Amniotic epithelial cell (primary cell): ENCODE results near the gene HPS1.
A peak's percentile ranks its signal among the peaks of the same experiment; 100 is the strongest.

Experiments used
- DNase-seq: peaks from one replicate; pipeline ENCODE4 v3.0.0-alpha.2; 2010; ENCODE audit warnings: low read depth

HPS1 gene

GRCh38 chr10:98432330-98432729, 14.4 kb downstream of the HPS1 start:
- DNase-seq, result no peak

GRCh38 chr10:98431016-98431415, 15.7 kb downstream of the HPS1 start:
- no peak for DNase-seq

DNA sequence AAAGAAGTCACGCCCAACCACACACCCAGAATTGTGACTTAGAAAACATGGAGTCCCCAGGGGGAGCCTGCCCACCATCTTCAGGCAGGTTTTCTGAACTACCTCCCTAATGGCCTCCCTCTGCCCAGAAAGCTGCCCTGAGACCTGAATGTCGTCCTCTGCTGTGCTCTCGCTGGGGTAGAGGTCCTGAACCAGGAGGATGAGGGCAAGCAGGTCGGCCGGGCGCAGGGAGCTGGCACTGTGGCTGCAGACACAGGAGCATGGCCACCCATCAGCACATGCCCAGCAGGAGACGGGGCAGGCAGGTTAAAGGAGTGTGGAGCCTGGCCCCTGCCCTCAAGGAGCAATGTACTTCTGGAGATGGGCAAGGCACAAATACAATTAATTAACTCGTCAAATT, 16.3 kb downstream of the HPS1 start:
- no peak for DNase-seq

GRCh38 chr10:98429320-98430072, 17.2 kb downstream of the HPS1 start:
- DNase-seq, result no peak

GRCh38 chr10:98427011-98427515, 19.7 kb downstream of the HPS1 start:
- DNase-seq, result no peak

DNA sequence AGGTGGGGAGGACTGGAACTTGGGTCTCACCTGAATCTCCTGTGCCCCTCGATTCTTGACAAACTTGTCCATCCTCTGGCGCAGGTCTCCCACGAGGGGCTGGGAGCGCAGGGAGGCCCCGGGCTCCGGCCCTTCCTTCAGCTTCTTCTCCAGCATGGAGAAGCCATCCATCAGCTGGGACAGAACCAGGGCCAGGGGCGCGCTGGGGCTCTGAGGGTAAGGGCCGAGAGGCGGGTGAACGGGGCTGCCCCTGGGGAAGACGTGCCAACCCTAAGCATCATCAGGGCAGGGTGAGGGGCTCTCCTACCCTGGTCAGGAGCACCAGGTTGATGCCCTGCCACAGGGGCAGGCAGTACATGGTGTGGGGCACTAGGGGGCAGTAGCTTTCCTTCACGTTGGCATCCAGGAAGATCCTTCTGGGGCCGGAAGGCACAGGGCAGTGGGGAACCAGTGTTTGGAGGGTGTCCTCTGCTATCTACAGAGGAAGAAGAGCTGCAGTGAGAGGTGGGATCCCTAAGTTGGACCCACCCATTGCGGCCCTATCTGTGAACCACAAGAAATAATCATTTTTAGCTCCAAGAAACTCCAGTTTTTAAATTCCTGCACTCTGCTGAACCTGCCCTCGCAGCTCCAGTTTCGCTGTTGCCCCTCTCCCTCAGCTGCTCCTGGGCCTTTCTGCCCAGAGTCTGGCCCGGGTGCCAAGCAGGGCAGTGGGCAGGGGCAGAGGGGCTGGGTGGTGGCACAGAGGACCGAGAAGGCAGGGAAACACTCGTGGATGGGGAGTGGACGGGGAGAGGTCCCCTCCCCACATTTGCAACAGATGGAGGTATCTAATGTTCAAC, 21.0 kb downstream of the HPS1 start:
- DNase-seq, result peak; percentile 38

DNA sequence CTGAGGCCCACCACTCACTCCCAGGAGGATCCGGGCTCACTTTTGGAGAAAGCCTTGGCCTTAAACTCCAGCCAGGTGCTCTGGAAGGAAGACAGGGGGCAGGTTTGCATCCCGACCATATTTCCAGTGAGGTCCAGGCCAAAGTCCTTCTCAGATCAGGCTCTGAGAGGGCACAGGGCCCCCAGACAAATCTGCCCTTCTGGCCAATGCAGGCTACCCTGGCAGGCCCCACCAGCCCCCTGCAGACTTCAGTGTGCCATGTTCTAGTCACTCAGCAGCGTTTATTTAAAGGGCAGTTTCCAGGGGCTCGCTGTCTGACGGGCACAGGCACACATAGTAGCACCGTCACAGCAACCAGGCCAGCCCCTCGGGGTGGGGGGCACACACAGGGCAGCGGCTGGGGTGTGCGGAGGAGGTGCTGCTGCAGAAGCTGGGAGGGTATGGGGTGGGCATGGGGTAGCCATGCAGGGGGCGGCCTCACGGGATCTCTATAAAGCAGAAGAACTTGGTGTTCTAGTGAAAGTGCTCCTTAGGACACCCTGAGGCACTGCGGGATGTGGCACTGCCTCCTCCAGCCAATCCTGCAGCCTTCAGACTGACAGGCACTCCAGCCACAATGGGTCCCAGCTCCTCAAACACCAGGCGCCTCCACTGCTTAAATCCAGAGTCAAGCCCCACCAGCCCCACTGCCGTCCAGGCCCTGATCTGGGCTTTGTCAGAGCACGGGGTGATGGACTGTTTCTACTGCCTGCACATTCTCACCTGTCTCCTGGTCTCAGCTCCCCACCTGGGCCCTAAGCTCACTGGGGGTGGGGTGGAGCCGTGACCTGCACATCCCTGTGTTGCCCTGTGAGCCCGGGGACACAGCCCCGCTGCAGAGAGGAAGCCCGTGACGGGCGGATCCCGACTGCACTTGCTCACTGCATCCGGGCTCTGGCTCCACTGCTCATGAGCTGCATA, 22.2 kb downstream of the HPS1 start:
- no peak for DNase-seq

GRCh38 chr10:98423691-98424120, 23.0 kb downstream of the HPS1 start:
- no peak for DNase-seq

DNA sequence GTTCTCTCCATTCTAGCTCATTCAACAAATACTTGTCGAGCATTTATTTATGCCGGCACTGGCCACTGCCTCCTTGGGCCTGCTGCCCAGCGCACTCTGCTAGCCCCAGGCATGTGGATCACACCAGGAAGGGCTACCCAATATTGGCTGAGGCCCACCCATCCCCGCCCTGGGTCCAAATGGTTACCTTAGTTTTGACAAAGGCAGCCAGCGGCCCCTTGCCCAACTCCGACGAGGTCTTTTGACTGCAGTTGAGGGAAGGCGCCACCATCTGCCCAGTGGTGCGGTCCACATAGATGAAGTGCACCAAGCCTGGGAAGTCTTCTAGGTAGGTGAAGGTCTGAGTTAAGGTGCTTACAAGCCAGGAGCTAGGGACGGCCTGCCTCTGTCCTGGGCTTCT, 24.6 kb downstream of the HPS1 start:
- no peak for DNase-seq

DNA sequence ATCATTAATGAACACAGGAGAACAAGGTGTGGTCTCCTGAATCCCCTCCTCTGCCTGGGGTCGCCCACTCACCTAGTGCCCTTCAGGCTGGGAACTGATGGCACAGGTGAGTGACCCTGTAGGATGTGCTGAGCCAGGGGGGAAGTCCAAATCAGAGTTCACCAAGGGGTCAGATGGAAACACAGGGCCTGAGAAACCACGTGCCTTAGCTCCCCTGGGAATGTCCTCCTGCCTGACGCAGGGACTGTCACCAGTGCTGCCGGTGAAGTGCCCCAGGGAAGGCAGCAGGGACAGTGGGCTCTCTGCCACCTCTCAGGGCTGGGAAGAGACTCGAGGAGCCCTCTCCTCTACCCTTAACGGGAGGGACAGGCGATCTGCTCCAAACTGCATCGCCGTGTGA, 25.9 kb downstream of the HPS1 start:
- DNase-seq, result no peak

- no peak for DNase-seq
Observed at GRCh38 chr10:98419469-98420261, 27.1 kb downstream of the HPS1 start.

DNA sequence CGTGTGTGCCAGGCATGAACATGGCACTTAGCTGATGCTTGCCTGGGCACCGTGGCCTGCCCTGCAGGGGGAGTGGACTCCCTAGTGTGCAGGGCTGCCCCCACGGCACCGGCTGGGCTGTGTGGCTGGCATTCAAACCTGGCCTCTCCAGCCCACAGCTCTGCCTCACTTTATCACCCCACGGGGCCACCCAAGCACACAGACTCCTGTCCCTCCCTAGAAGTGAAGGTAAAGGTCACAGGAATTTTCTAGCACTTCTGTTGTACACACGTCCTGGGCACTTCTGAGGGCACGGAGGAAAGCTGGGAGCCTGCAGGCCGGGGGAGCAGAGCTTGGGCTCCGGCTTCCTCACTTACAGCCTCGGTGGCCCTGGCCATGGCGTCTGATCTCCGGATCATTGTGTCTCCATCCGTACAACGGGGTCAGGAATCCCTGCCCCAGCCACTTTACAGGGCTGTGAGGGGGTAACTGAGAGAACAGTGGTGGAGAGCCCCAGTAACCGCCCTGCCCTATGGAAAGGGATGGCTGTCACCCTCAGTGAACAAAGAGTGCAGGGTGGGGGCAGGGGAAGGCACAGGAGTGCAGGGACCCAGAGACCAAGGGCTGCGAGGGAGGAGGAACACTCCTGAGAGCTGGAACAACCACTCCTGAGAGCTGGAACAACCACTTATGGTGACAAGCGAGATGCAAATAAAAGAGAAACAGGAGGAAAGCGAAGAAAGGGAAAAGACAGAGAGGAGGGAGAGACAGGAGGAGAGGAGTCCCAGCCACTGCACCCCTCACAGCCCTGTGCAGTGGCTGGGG, 27.9 kb downstream of the HPS1 start:
- no peak for DNase-seq

GRCh38 chr10:98417973-98418664, 28.6 kb downstream of the HPS1 start:
- no peak for DNase-seq

- DNase-seq, result no peak
Observed at GRCh38 chr10:98417481-98417959, 29.2 kb downstream of the HPS1 start.

DNA sequence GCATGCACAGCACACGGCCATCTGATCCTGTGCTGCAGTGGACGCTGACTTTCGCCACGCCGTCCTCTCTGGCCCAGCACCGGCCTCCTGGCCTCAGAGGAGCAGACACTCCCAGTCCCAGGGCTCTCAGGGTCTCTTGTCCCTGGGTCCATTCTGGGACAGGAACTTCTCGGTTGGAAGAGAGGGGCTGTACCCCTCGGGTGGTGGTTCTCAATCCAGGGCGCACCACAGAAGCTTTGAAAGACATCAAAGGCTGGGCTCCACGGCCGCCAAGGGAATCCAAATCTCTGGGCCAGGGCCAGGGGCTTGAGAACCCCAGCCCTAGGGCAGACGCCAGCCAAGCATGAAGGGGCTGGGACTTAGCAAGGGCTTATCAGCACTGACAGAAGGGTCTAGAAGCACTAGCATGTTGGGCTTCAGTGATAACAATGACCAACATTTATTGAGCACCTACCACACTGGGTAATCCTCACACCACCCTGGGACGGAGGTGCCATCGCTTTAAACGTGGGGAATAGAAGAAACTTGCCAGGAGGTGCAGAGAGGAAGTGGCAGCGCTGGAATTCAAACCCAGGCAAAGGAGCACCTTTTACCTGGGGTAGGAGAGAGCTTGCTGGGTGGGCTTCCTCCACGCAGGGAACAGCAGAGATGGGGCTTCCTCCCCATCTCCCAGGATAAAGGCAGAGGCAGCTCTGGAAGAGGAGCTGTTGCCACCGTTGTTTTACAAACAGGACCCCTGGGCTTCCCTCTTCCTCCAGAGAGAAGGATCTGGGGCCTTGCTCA, 29.9 kb downstream of the HPS1 start:
- DNase-seq, result no peak

DNA sequence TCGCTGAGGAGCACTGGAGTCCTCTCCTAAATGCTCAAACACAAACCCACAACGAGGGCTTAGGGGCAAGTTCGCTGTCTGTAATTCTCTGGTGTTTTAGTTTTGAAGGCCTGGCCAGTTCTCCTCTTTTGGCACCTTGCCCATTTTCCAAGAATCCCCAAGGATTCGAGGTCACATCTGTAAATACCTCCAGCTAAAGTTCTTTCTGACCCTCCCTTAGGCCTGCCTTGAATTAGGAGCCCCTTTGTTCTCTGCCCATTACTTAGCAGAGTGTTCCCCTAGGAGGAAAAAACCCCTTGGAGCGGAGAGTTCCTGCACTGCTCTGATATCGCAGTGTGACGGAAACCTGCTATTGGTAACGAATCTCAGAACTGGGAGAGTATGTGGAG, 31.0 kb downstream of the HPS1 start:
- no peak for DNase-seq

DNA sequence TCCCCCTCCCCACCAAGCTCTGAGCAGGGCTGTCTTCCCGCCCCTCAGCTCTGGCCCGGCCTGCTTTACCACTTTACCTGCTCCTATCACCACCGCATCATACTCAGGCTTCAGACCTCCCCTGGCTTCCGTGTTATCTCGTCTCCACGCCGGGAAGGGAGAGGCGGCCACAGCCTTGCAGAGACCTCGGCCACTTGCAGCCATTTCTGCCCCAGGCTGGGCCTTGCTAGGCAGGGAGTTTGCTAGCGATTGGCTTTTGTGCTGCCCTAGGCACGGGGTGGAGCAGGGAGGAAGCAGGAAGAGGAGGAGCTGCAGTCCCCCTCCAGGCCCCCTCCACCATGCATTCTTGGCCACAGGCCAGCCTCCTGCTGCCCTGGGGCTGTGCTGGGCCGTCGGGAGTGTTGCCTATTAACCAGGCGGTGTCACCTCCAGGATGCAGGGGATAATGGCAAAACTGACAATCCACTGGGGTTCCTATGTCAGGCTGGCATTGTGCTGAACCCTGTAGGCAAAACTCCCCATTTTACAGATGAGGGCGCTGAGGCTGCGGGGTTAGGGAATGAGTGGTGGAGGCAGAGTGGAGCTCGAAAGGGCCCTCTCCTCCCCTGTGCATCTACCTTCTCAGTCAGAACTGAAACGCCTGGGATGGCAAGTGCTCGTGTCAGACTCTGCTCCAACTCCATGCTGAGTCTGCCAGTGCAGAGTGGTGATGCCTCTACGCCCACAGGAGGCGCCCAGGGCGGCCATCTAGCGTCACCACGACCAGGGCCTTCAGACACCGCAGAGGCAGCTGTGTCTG, 31.6 kb downstream of the HPS1 start, which contains the start of gene PYROXD2:
PYROXD2 (minus strand) TSS at position 251 of the 799 bp plus-strand sequence; CDS start at position 204, 47 bp downstream.
- peak; percentile 90 for DNase-seq

GRCh38 chr10:98414578-98414931, 32.2 kb downstream of the HPS1 start:
- DNase-seq, result no peak
